ENCODE measurements around the gene SFTPA2. TPM values are rescaled to one million over a fixed set of nuclear protein-coding genes. Genes with fewer than 3 reads are reported as not detected.
"Not testable (repeated sequence)": the region's sequence is repeated elsewhere in the genome, so short reads cannot be mapped to it uniquely, and the experiment has no call there.

The SFTPA2 gene
- total RNA-seq, 3 donors from 2014 or later (not counting 1 experiment from before 2014, with no cell fraction given) = not detected

DNA sequence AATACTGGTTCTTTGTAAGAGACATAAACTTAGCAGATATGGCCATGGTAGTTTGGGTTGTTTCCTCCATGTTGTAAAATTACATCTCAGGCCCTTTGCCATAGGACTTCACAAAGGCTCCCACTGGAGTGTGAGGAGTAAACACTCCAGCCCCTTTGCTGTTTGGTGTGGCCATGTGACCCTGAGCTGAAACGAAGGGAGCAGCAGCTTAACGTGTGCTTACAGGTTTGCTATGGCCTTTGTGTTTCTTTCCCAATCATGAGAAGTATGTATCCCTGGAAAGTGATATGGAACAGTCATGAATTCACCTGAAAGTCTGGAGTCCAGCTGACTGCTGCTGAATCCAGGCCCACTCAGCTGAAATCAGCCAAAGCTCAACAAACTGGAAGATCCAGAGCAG lies 26.7 kb upstream of the SFTPA2 start:
- Mint-ChIP-seq H3K36me3 (no peaks in the 10 kb centered on the region), H3K9me3 (no peaks in the 10 kb centered on the region), H3K27me3 (ENCODE audit: low read depth in 2 of 2) (peaks cover 9 to 49% of the 10 kb centered on the region in 2 donors), H3K4me3 (no peak overlapping the region), H3K27ac (no peak overlapping the region), H3K4me1 (no peaks in the 10 kb centered on the region)
- DNase-seq (no peak), ATAC-seq (no peak)
- no peaks in the 10 kb centered on the region for H3K9me3 ChIP-seq (ENCODE audit: control insufficient read depth, insufficient read depth, low read length)
- no peaks in the 10 kb centered on the region for H3K36me3 ChIP-seq (ENCODE audit: control insufficient read depth, insufficient read depth, low read length)
- no peak overlapping the region for H3K4me3 ChIP-seq (ENCODE audit: low read length)
- no peaks in the 10 kb centered on the region for H3K4me1 ChIP-seq (ENCODE audit: control insufficient read depth, insufficient read depth, low read length)
- TF ChIP-seq, protein P1, sequence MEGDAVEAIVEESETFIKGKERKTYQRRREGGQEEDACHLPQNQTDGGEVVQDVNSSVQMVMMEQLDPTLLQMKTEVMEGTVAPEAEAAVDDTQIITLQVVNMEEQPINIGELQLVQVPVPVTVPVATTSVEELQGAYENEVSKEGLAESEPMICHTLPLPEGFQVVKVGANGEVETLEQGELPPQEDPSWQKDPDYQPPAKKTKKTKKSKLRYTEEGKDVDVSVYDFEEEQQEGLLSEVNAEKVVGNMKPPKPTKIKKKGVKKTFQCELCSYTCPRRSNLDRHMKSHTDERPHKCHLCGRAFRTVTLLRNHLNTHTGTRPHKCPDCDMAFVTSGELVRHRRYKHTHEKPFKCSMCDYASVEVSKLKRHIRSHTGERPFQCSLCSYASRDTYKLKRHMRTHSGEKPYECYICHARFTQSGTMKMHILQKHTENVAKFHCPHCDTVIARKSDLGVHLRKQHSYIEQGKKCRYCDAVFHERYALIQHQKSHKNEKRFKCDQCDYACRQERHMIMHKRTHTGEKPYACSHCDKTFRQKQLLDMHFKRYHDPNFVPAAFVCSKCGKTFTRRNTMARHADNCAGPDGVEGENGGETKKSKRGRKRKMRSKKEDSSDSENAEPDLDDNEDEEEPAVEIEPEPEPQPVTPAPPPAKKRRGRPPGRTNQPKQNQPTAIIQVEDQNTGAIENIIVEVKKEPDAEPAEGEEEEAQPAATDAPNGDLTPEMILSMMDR (IDR thresholded peaks at IDR 0.05) = no peak
- no peak overlapping the region for H3K27ac ChIP-seq (ENCODE audit: low read length)
- 87% methylated on average over 2 of the region's 2 CpGs for WGBS (ENCODE audit: insufficient coverage)
- intact Hi-C loops (cut with micrococcal nuclease) = no loop called here
- H3K27me3 ChIP-seq (ENCODE audit: control insufficient read depth, insufficient read depth, low read length) = no peaks in the 10 kb centered on the region

DNA sequence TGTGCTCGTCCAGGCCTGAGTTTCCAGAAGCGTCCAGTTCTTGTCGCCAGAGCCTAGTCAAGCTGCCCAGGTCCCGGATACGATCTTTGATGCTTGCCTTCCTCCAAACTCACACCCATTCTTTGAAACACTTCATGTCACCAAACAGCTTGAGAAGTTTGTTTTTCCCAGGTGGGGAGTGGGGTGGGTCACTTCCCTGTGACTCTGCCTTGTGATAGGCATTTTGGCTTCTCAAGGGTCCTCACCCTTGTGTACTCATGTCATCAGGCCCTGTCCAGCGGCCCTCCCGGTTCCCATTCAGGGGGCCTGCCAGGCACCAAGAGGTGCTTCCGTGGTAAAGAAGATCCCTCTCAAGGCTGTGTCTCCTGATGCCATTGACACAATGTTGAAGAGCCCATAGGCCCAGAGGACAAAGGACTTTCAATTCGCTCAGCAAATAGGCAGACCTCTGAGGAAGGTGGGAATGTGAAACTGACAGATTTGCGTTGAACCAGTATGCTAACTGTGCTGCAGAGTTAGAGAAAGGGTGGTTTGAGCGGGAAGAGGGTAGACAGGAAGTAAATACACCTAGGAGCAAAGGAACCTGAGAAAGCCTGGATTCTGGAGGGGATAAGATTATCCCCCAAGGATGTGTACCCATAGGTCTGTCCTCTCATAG lies 25.8 kb upstream of the SFTPA2 start:
- no peaks in the 10 kb centered on the region for H3K27me3 ChIP-seq (ENCODE audit: control insufficient read depth, insufficient read depth, low read length)
- H3K9me3 ChIP-seq (ENCODE audit: control insufficient read depth, insufficient read depth, low read length) = no peaks in the 10 kb centered on the region
- 92% methylated on average over 10 of the region's 11 CpGs for WGBS (ENCODE audit: insufficient coverage)
- H3K36me3 ChIP-seq (ENCODE audit: control insufficient read depth, insufficient read depth, low read length) = no peaks in the 10 kb centered on the region
- no peaks in the 10 kb centered on the region for H3K4me1 Mint-ChIP-seq
- TF ChIP-seq, protein P1 (IDR thresholded peaks at IDR 0.05) = no peak
- H3K27ac ChIP-seq (ENCODE audit: low read length) = no peak overlapping the region
- H3K4me3 ChIP-seq (ENCODE audit: low read length) = no peak overlapping the region
- no peaks in the 10 kb centered on the region for H3K4me1 ChIP-seq (ENCODE audit: control insufficient read depth, insufficient read depth, low read length)
- no peak overlapping the region for H3K4me3 Mint-ChIP-seq
- no peak overlapping the region for H3K27ac Mint-ChIP-seq
- H3K9me3 Mint-ChIP-seq = no peaks in the 10 kb centered on the region
- no peaks in the 10 kb centered on the region for H3K36me3 Mint-ChIP-seq
- no peak for ATAC-seq
- H3K27me3 Mint-ChIP-seq (ENCODE audit: low read depth in 2 of 2) = peaks cover 9 to 49% of the 10 kb centered on the region in 2 donors
- intact Hi-C loops (cut with micrococcal nuclease) = no loop called here
- no peak for DNase-seq

DNA sequence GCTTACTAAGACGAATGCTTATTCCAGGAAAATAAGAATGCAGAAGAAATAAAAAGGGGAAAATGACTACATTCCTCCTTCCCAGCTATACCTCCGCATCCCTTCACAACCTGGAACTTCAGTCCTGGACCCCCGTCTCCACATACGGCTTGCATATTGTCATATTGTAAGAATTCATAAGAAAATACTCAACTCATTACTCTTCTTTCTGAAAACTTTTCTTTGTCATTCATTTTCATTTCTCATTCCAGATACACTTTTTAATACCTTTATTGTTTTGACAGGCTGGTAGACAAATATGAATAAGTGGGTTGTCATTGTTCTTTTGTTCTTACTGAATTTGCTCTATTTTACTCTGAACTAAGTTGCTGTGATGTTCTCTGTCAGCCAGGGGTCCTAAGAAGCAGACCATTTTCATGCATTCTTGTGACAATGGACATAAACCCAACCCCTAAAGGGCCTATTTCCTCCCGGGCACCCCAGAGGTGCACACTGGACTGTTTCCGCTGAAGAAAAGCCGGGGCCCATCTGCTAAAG lies 23.3 kb upstream of the SFTPA2 start:
- H3K27ac ChIP-seq (ENCODE audit: low read length) = no peak overlapping the region
- intact Hi-C loops (cut with micrococcal nuclease) = no loop called here
- Mint-ChIP-seq H3K36me3 (no peaks in the 10 kb centered on the region), H3K9me3 (no peaks in the 10 kb centered on the region), H3K4me3 (no peak overlapping the region), H3K27ac (no peak overlapping the region), H3K27me3 (ENCODE audit: low read depth in 2 of 2) (peaks cover 8 to 31% of the 10 kb centered on the region in 2 donors), H3K4me1 (no peaks in the 10 kb centered on the region)
- WGBS (ENCODE audit: insufficient coverage) = 79% methylated on average over 6 of the region's 7 CpGs
- H3K4me1 ChIP-seq (ENCODE audit: control insufficient read depth, insufficient read depth, low read length) = no peaks in the 10 kb centered on the region
- no peaks in the 10 kb centered on the region for H3K36me3 ChIP-seq (ENCODE audit: control insufficient read depth, insufficient read depth, low read length)
- no peaks in the 10 kb centered on the region for H3K27me3 ChIP-seq (ENCODE audit: control insufficient read depth, insufficient read depth, low read length)
- H3K9me3 ChIP-seq (ENCODE audit: control insufficient read depth, insufficient read depth, low read length) = no peaks in the 10 kb centered on the region
- no peak overlapping the region for H3K4me3 ChIP-seq (ENCODE audit: low read length)
- DNase-seq (no peak), ATAC-seq (no peak)
- TF ChIP-seq, protein P1 (IDR thresholded peaks at IDR 0.05) = no peak

DNA sequence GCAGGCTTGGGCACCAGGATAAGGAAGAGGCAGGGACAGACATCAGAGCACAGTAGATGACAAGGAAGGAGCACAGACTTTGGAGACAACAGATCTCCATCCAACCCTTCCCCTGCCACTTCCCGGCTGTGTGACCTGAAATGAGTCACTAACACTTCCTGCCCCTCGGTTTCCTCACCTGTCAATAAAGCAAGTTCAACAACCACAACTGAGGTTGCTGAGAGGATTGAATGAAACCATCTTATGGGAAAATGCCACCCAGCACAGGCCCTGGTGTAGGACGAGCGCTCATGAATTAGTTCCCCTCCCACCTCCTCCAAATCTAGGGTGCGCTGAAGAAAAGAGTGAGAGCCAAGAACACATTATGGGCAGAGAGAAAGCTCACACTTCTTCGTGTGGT lies 22.7 kb upstream of the SFTPA2 start:
- H3K4me3 Mint-ChIP-seq; intact Hi-C loops (cut with micrococcal nuclease); ATAC-seq: not testable (repeated sequence)

More for the DNA sequence above, 22.7 kb upstream of the SFTPA2 start:
- DNase-seq; H3K9me3 ChIP-seq (ENCODE audit: control insufficient read depth, insufficient read depth, low read length); H3K4me1 ChIP-seq (ENCODE audit: control insufficient read depth, insufficient read depth, low read length); H3K27ac ChIP-seq (ENCODE audit: low read length); H3K4me3 ChIP-seq (ENCODE audit: low read length); H3K9me3 Mint-ChIP-seq; H3K4me1 Mint-ChIP-seq; H3K27me3 ChIP-seq (ENCODE audit: control insufficient read depth, insufficient read depth, low read length); H3K36me3 ChIP-seq (ENCODE audit: control insufficient read depth, insufficient read depth, low read length); H3K27ac Mint-ChIP-seq; H3K36me3 Mint-ChIP-seq: not testable (repeated sequence)
- 75% methylated on average over 1 of the region's 6 CpGs for WGBS (ENCODE audit: insufficient coverage)
- peaks cover 8 to 29% of the 10 kb centered on the region in 2 donors for H3K27me3 Mint-ChIP-seq (ENCODE audit: low read depth in 2 of 2)
